ENCODE results near the gene TENM4.

Gene TENM4

GRCh38 chr11:78657968-78658839 lies 782.6 kb downstream of the TENM4 start:
- no peak for DNase-seq

DNA sequence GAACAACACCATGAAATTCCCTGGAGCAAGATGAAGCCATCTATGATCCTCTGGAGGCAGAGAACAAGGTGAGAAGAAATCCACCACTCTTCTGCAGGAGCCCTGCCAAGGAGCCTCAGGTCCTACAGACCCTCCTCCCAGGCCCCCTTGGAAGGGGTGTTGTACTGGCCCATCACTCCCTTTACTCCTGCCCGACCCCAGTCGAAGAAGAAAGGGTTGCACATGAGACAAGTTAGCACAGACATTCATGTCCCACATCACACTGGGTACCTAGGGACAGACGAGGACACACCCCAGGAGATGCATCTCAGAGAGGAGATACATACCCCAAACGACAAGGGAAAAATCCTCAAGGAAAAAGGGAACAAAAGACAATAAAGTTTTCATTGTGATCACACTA lies 783.4 kb downstream of the TENM4 start:
- no peak for DNase-seq

DNA sequence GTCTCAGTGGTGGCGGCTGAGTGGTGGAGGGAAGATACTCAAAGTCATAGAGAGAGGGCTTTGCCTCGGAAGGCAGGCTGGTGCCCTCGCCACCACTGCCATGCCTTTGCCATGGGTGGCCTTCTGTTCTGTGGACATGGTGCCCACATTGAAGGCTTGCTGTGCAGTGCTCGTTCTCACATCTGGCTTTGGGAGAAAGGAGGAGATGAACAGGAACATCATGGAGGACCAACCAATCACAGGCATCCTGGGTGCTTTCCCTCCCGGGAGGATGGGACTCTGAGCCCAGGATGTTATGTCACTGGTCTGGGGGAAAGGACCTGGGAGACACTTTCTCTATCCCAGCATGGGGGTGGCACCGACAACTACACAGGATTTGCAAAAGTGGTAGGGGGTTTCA lies 783.8 kb downstream of the TENM4 start:
- DNase-seq: no peak

DNA sequence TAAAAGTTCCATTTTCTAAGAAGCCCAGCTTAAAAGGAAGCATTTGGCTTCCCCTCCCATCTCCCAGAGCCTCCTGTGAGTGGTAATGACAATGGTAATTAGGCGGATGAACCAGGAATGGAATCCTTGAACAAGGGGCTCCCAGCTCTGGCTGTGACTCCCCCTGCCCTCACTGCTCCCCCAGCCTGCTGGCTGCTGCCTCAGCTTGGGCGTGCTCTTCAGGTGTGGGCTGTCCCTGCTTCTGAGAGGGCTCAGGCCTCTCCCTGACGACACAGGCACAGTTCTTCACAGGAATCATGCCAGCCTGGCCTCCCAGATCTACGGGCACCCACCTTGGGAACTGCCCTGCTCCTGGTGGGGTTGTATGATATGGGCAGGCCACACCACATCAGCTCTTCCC lies 784.5 kb downstream of the TENM4 start:
- DNase-seq: no peak

DNA sequence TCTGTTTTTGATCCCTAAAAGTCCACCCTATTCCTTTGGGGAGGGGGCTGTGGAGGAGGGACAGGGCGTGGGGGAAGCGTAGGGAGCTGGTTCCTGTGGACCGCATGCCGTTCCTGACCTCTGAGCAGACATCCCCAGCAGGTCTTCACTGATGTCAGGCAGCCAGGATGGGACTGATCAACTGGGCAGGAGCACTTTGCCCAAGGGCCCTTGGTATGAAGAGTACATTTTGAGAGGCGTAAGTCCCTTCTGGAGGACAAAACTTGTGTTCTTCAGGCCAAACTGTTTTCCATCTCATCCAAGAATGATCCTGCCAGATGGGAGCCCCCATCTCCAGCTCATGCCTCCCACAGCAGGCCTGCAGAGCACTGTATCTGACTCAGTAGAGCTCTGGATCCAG lies 785.3 kb downstream of the TENM4 start:
- no peak for DNase-seq

GRCh38 chr11:78654866-78655265 lies 786.0 kb downstream of the TENM4 start:
- no peak for DNase-seq

DNA sequence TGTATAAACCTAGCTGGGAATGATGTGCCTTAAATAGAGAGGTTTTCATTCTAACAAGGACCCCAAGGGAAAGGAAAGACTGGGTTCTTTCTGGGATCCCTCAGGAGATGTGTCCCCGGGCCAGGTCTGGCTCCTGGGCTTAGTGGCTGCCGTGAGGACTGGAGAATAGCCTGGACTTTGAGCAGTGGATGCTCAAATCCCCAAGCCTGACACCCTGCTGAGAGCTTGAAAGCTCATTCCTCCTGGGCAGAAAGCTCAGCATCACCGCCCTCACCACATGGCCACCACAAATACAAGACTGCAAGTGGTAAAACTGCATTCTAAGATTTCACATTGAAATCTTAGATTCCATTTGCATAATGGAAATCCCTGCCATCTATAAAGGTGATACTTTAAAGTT lies 786.8 kb downstream of the TENM4 start:
- DNase-seq: no peak

DNA sequence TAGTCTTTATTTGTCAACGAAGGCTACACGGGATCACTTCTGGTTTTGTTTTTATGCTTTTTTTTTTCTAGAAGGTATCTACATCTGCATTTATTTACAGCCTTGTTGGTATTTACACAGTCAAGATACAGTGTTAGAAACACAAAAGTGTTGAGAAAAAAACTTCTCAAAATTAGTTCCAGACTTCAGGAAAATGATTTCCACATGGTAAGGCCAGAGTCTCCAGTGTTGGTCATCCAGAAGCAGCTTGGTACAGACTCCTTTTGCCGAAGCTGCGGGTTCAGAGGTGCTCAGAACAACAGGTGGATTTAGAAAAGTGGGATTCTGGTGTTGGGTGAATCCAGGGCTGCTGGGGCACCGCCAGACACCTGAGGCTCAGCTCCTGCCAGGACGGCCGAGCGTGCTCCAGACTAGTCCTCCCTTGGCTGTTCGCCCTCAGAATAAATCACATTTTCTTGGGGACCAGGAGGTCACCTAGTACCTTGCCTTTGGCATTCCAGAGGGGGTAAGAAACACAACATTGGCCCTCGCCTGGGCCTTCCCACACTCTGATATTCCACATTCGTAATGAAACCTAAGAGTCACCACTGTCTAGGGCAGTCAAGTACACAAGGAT lies 787.4 kb downstream of the TENM4 start:
- DNase-seq: no peak

GRCh38 chr11:78652843-78653239 lies 788.0 kb downstream of the TENM4 start:
- DNase-seq: no peak

DNA sequence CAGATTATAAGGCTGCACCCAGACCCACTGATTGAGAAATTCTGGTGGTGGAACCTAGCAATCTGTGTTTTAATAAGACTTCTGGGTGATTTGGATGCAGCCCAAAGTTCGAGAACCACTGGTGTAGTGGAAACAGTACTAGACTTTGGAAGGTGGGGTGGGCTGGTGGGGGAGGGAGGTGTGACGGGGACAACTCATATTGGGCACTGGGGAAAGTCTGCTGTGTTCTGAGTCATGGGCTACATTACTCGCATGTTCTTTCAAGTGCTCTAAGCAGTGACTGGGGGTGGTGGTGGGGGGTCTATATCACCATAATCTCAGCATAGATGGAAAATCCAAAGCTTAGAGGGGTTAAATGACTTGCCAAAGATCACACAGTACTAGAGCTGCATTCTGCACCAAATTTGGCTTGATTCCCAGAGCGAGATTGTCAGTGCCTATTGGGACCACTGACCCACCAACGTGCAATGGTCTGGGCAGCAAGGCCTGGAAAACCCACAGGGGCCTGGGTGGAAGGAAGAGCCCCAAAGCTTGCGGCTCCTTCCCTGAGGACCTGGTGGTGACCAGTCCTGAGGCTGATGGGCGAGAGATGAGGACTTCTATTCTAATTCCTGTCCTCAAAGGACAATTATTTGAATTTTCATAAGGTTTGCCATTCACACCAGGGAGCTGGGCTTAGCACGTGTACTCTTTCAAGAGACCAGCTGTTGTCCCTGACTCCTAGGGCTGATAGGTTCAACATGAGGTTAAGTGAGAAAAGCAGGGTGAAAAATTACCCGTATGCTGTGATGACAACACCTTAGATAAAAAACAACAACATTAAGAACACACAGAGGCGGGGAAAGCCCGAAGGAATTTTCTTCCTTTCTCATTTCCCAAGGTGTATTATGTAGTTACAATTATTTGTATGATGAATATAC lies 788.6 kb downstream of the TENM4 start:
- DNase-seq: peak; percentile 4

DNA sequence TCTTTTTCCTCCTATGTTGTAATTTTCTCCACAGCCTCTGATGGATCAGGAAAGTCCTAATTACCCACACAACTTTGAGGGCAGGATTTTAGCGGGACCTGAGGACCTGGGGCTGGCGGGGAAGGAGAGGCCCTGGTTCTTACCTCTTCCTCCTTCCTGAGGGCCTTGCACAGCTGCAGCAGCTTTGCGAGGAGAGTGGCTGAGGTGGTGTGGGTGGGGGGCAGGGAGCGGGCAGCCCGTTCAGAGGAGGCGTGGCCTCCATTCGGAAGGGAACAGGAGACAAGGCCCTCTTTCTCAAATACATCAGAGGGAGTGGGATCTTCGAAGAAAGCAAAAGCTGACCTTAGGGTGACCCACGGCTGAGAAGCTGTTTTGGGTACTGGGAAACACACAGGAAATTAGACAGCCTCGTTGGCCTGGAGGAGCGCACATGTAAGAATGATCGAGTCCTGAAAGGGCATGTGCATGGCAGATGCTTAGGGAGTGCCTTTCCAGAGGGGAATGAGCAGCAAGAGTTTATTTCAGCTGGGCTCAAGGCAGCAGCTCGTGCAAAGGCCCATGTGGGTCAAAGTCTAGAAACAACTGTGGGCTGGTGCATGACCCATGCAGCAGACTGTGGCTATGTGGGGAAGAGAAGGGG lies 789.6 kb downstream of the TENM4 start:
- no peak for DNase-seq

GRCh38 chr11:78649361-78650215 lies 791.2 kb downstream of the TENM4 start:
- no peak for DNase-seq

- DNase-seq: no peak
Measured at GRCh38 chr11:78647986-78648875, 792.6 kb downstream of the TENM4 start.

DNA sequence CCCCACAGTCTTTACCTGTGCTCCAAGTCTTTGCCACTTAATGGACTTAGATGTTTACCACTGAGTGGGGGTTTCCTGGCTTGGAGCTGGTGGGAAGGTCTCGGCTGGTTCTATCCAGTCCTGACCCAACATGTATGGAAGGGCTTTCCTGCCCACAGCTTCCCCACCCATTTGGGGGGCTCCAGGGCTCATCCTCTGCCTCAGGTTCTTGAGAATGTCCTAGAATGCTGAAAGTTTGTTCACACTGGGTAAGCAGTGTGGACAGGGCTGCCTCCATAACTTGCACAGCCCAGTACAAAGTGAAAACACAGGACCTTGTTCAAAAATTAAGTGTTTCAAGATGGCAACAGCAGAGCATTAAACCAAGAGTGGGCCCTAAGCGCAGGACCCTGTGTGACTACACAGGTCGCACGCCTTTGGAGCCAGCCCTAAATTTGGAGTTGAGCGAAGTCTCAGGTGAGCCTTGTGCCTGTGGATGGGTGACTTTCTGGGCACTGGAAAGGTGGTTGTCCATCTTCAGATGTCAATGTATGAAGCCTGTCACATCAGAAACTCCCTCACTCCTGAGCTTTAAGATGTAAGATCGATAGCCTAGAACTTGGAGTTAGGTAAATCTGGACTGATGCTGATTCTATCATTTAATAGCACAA lies 793.4 kb downstream of the TENM4 start:
- no peak for DNase-seq

DNA sequence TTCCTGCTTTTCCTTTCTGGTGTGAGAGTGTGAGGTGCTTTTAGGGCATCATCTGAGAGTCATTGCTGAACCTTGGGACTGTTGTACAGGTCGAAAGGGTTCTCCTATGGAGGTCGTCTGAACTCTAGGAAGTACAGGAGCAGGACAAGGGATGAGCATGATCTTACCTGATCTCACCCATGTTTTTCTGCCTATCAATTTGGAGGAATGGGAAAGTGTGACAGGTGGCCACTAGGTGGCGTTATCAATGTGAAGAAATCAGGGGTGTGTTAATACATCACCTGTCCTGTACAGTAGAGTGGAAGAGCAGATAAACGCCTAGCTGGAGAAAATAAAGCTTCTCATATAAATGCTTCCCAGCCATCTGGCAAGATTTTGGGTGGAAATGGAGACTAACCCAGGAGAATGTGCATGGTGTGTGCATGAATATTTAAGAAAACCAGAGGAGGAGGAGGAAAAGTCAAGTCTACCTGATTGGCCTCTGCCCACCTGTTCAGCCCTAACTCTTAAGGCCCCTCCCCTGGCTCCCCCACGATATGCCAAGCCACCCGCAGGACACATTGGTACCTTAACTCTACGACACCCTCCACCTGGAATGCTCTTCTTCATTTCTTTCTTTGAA lies 794.2 kb downstream of the TENM4 start:
- peak; percentile 2 for DNase-seq

DNA sequence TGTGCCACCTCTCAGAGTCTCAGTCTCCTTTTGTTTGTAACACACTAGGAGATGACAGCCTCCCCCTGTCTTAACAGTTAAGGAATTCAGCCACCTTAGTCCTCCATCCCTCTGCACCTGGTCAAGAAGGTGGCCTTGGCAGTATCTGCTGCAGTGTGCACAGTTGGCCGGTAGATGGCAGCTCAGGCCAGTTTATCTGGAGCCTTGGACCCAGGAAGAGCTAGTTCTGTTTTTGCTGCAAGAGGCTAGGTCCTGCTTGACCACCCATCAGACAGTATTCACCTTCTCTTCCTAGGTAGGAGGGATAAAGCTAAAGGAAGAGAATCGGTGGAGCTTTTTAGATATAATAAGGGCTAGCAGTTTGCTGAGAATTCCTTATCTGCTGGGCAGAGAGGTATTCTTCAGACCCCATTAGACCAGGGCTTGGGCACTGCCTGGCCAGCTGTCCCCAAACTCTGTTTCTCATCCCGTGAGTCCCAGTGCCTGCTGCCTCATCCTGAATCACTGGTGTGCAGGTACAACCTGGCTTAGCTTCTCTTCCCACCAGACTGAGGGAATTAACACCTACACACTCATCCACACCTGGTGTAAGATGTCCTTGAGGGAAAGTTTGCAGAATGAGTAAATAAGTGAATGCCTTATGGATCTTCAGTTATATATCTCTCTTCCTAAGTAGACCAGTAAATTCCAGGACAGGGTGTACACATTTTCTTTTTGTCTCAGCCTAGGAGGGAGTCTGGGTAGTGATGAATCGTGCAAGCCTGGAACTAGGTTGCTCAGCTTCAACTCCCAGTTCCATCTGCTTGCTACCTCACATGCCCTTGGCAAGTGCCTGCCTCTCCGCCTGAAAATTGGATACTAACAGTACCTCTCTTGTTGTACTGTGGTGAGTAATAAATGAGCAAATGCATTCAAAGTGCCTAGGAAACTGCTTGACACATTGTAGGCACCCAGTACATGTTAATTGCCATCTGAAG lies 795.3 kb downstream of the TENM4 start:
- DNase-seq: peak; percentile 6

DNA sequence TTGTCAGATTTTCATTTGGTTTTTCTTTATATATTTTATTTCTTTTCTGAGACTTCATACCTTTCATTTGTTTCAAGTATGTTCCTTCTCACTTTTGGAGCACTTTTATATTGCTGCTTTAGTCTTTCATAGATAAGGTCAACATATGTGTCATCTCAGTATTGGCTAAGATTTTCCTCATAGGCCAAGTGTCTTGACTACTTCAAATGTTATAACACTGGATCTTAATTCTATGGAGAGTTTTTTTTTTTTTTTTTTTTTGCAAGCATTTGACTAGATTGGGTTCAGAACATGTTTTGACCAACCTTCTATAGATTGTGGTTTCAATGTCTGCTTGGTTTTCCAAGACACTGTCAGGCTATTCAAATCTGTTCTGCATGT lies 797.2 kb downstream of the TENM4 start:
- DNase-seq: no peak

- no peak for DNase-seq
Measured at GRCh38 chr11:78642979-78643675, 797.7 kb downstream of the TENM4 start.

All from NCI-H524 treated with DMSO at 0.1 percent for 48 hours (cell line).